Loucy (cell line): ENCODE data around the gene COX4I2.

ENCODE experiments used
- H2AFZ ChIP-seq: fragments of 200-600 bp; sonication (generic); 2 replicates; pipeline ENCODE4 v1.6.0; 2016; ENCODE audit warnings: antibody characterized with exemption, mild to moderate bottlenecking, low read length, moderate library complexity
- H3F3A ChIP-seq: fragments of 200-600 bp; 2 replicates; pipeline ENCODE4 v1.6.0; 2016; ENCODE audit warnings: antibody characterized with exemption, low read depth, mild to moderate bottlenecking
- H3K27me3 ChIP-seq: fragments of 200-600 bp; sonication (generic); 2 replicates; pipeline ENCODE4 v1.6.1; 2014; ENCODE audit warnings: low read length, mild to moderate bottlenecking; ENCODE audit not compliant: insufficient read depth, poor library complexity, severe bottlenecking
- H3K36me3 ChIP-seq: fragments of 200-600 bp; sonication (generic); 2 replicates; pipeline ENCODE4 v1.6.1; 2016; ENCODE audit warnings: low read length; ENCODE audit not compliant: insufficient read depth
- H3K4me1 ChIP-seq: fragments of 200-600 bp; sonication (generic); 2 replicates; pipeline ENCODE4 v1.5.1; 2014; ENCODE audit warnings: low read length, mild to moderate bottlenecking; ENCODE audit not compliant: insufficient read depth, poor library complexity, severe bottlenecking
- H3K4me2 ChIP-seq: fragments of 200-600 bp; sonication (generic); 2 replicates; pipeline ENCODE4 v1.6.0; 2014; ENCODE audit warnings: antibody characterized with exemption, low read length, low read depth, mild to moderate bottlenecking; ENCODE audit not compliant: poor library complexity, severe bottlenecking
- H3K4me3 ChIP-seq: fragments of 200-600 bp; sonication (generic); 2 replicates; pipeline ENCODE4 v1.5.1; 2014; ENCODE audit warnings: low read length, mild to moderate bottlenecking, mixed read lengths; ENCODE audit not compliant: poor library complexity, severe bottlenecking
- H3K79me2 ChIP-seq: fragments of 200-600 bp; sonication (generic); 2 replicates; pipeline ENCODE4 v1.6.1; 2014; ENCODE audit warnings: low read length; ENCODE audit not compliant: insufficient read depth
- H3K9ac ChIP-seq: fragments of 200-600 bp; sonication (generic); 2 replicates; pipeline ENCODE4 v1.6.0; 2014; ENCODE audit warnings: mild to moderate bottlenecking, low read depth, low read length, moderate library complexity; ENCODE audit not compliant: poor library complexity, severe bottlenecking
- H3K9me2 ChIP-seq: fragments of 200-600 bp; sonication (generic); replicated peaks from 2 replicates; pipeline ENCODE4 v1.6.1; 2016; ENCODE audit warnings: low read depth, low read length, mixed read lengths
- H3K9me3 ChIP-seq: fragments of 200-600 bp; sonication (generic); 2 replicates; pipeline ENCODE4 v1.6.1; 2014; ENCODE audit warnings: mild to moderate bottlenecking, antibody characterized with exemption, low read length, low read depth; ENCODE audit not compliant: insufficient read depth
- H4K20me1 ChIP-seq: fragments of 200-600 bp; sonication (generic); 2 replicates; pipeline ENCODE4 v1.6.0; 2014; ENCODE audit warnings: antibody characterized with exemption, low read length, mild to moderate bottlenecking; ENCODE audit not compliant: insufficient read depth, poor library complexity, severe bottlenecking
- EZH2phosphoT487 ChIP-seq: fragments of 200-600 bp; IDR thresholded peaks from 2 replicates; pipeline ENCODE4 v1.6.1; 2018; ENCODE audit warnings: antibody characterized with exemption, mild to moderate bottlenecking, moderate library complexity, borderline replicate concordance
- TF ChIP-seq, protein P1 (sequence below): fragments of 200-600 bp; sonication (generic); conservative IDR thresholded peaks from 2 replicates; pipeline ENCODE4 v1.5.1; 2014; ENCODE audit warnings: mild to moderate bottlenecking, antibody characterized with exemption, low read length

The COX4I2 gene

DNA sequence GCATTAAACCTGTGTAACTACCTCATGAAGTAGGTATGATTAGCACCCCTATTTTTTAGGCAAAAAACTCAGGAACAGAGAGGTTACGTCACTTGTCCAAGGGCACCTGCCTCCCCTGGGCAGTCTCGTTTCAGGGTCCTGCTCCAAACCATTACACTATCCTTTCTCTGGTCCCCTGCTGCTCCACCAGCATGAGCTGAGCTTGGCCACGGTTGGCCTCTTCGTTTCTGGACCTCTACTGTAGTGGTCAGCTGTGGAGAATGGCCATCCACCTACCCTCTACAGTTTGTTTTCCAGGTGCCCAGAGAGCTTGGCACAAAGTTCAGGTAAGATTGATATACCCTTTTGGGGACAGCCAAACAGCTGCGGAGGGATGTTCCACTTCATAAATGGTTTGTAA lies 16.8 kb downstream of the COX4I2 start:
- Histone ChIP-seq H3K4me2 (no peak overlapping the region), H3K4me1 (no peaks in the 10 kb centered on the region), H2AFZ (no peak overlapping the region), H3K9me2 (no peaks in the 10 kb centered on the region), H3K27me3 (no peaks in the 10 kb centered on the region), H3K4me3 (no peak overlapping the region), H3K9ac (no peak overlapping the region), H3F3A (no peaks in the 10 kb centered on the region), H3K79me2 (no peaks in the 10 kb centered on the region), H3K9me3 (no peaks in the 10 kb centered on the region), H3K36me3 (no peaks in the 10 kb centered on the region), H4K20me1 (no peaks in the 10 kb centered on the region)
- TF ChIP-seq EZH2phosphoT487, result no peak
- TF ChIP-seq, protein P1, sequence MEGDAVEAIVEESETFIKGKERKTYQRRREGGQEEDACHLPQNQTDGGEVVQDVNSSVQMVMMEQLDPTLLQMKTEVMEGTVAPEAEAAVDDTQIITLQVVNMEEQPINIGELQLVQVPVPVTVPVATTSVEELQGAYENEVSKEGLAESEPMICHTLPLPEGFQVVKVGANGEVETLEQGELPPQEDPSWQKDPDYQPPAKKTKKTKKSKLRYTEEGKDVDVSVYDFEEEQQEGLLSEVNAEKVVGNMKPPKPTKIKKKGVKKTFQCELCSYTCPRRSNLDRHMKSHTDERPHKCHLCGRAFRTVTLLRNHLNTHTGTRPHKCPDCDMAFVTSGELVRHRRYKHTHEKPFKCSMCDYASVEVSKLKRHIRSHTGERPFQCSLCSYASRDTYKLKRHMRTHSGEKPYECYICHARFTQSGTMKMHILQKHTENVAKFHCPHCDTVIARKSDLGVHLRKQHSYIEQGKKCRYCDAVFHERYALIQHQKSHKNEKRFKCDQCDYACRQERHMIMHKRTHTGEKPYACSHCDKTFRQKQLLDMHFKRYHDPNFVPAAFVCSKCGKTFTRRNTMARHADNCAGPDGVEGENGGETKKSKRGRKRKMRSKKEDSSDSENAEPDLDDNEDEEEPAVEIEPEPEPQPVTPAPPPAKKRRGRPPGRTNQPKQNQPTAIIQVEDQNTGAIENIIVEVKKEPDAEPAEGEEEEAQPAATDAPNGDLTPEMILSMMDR, result no peak

DNA sequence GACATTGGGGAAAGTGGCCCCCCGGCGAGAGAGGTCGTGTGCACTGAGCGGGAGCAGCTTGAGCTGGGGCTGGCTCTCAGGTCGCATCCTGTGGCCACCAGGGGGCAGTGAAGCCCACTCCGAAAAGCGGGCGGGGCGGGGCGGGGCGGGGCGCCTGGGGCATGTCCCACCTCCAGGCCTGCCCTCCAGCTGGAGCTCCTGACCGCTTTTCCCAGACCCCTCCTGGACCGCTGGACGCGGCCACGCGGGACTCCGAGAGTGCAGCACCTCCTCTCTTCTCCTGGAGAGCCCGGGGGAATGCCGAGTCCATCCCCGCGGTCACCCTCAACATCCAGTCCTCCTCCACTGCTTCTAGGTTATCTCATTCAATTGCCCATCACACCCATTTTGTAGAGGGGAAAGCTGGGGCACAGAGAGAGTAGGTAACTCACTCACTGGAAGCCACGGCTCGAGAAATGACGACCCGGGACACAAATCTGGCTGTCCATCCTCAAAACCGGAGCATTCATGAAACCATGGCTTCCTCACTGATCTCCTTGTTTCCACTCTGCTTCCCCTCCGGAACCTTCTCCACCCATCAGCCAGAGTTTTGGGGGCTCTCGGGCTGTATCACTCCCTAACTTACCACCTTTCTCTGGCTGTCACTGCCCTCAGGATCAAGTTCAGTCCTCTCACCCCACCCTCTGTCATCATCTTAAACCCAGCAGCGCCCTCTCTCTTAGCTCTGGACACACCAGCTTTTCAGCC lies 24.1 kb downstream of the COX4I2 start:
- TF ChIP-seq, protein P1, result peak; percentile 57
- TF ChIP-seq EZH2phosphoT487, result no peak
- Histone ChIP-seq H3K36me3 (peaks cover 31% of the 10 kb centered on the region; the same call in 1 of the 2 replicates), H3K9me2 (no peaks in the 10 kb centered on the region), H3K4me3 (peak overlapping the region; percentile 66), H2AFZ (peak overlapping the region; percentile 71; the same call in 1 of the 2 replicates), H3K9me3 (no peaks in the 10 kb centered on the region), H3F3A (no peaks in the 10 kb centered on the region), H3K4me1 (peaks cover 18% of the 10 kb centered on the region), H4K20me1 (no peaks in the 10 kb centered on the region), H3K4me2 (peak overlapping the region; percentile 83), H3K79me2 (peaks cover 4% of the 10 kb centered on the region; the same call in 1 of the 2 replicates), H3K27me3 (no peaks in the 10 kb centered on the region), H3K9ac (peak overlapping the region; percentile 63)

DNA sequence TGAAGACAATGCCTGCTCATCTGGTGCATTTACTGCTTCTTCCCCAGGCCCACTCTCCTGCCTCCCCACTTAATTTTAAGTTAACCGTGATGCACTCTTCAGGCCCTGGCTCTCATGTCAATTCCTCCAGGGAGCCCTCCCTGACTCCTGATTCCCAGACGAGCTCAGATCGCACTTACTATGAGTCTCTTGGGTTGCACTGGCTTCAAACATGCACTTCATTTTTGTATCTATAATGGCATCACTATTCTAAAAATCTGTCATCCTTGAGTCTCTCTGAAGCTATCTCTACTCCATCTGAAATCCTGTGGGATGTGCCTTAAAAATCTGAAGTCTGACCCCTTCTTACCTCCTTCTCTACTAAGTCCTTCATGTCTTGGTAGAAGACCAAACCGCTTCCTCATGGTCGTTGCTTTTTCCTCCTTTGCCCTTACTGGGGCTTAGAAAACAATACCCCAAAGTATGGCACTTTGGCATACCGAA lies 24.7 kb downstream of the COX4I2 start:
- no peak overlapping the region for H2AFZ ChIP-seq
- no peak overlapping the region for H3K4me3 ChIP-seq
- peak overlapping the region; percentile 83 for H3K4me2 ChIP-seq
- H3K27me3 ChIP-seq, result no peaks in the 10 kb centered on the region
- H3K9ac ChIP-seq, result peak overlapping the region; percentile 63
- no peaks in the 10 kb centered on the region for H3K9me2 ChIP-seq
- no peaks in the 10 kb centered on the region for H3K9me3 ChIP-seq
- peaks cover 21% of the 10 kb centered on the region for H3K4me1 ChIP-seq
- peaks cover 31% of the 10 kb centered on the region; the same call in 1 of the 2 replicates for H3K36me3 ChIP-seq
- no peaks in the 10 kb centered on the region for H4K20me1 ChIP-seq
- no peak for TF ChIP-seq EZH2phosphoT487
- TF ChIP-seq, protein P1, result no peak
- H3F3A ChIP-seq, result no peaks in the 10 kb centered on the region
- peaks cover 6% of the 10 kb centered on the region; the same call in 1 of the 2 replicates for H3K79me2 ChIP-seq
